HFFc6 (cell line): Measurements from ENCODE around the gene ASB18. TPM values are rescaled to one million over a fixed set of nuclear protein-coding genes. Genes with fewer than 3 reads are reported as not detected.

Source experiments
- DNase-seq: peaks from one replicate; pipeline ENCODE4 v3.0.0-alpha.2; 2018
- H3K27ac Mint-ChIP-seq: 2 replicates; pipeline ENCODE4 v1.8.0; 2020; ENCODE audit warnings: mild to moderate bottlenecking, mixed read lengths
- H3K27me3 Mint-ChIP-seq: 2 replicates; pipeline ENCODE4 v1.8.0; 2021; ENCODE audit warnings: mild to moderate bottlenecking, moderate library complexity, mixed read lengths; ENCODE audit not compliant: insufficient read depth
- H3K36me3 Mint-ChIP-seq: 2 replicates; pipeline ENCODE4 v1.8.0; 2021; ENCODE audit warnings: low read depth, mixed read lengths
- H3K4me1 Mint-ChIP-seq: 2 replicates; pipeline ENCODE4 v1.8.0; 2020; ENCODE audit warnings: low read depth, mixed read lengths
- H3K4me3 Mint-ChIP-seq: 2 replicates; pipeline ENCODE4 v1.8.0; 2020; ENCODE audit warnings: mild to moderate bottlenecking, moderate library complexity, mixed read lengths
- H3K9me3 Mint-ChIP-seq: 2 replicates; pipeline ENCODE4 v1.8.0; 2020; ENCODE audit warnings: mild to moderate bottlenecking, mixed read lengths
- total RNA-seq, 6 experiments: library from RNA; stranded (reverse); fragmentation: NEBNext Ultra II Directional; extraction: Animal tissue kit (Norgen Biotek cat#: 25700); gene quantifications; 2 replicates in 1 of 6; 3 replicates in 5 of 6; pipeline ENCODE4 v1.2.3, GENCODE V29; 2021
- TF ChIP-seq, protein P1 (sequence below): fragments of 200-600 bp; sonication (generic); IDR thresholded peaks from 2 replicates; pipeline ENCODE4 v1.5.0; 2021; ENCODE audit warnings: antibody characterized with exemption, mild to moderate bottlenecking

The ASB18 gene
- total RNA-seq, 6 experiments from 2014 or later, result not detected

DNA sequence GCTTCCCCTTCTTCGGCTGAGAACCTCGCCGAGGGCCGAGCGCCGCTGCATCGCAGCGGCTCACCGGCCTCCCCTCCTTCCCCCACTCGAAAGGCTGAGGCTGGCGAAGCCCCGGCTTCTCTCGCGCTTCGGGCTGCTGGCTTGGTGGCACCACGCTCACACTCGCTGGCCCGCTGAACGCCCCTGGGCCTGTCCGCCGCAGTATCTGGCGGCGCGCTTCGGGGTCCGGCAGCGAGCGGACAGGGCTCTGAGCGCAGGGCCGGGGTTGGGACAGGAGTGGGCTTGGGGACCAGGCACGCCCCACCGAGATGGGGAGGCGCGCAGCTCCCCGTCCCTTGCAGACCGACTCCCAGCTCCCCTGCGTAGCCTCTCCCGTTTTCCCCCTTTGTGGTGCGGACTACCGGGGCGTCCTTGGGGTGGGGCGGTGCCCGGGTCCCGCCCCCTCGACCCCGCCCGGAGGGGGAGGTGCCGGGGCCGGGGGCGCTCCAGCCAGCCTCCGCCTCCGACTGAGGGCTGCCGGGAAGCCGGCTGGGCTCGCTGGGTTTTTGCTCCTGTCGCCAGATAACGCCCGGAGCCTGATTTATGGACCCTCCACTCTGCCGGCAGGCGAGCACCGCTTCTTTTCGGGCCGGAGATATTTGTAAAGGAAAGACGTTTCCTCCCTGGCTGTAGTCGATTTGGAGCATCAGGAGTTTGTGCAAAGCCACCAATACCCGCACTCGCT is 99.8 kb downstream of the ASB18 start:
- Mint-ChIP-seq H3K4me3 (no peak overlapping the region), H3K9me3 (no peaks in the 10 kb centered on the region; the same call in 1 of the 2 replicates), H3K36me3 (no peaks in the 10 kb centered on the region), H3K27ac (no peak overlapping the region), H3K4me1 (peaks cover 11% of the 10 kb centered on the region; the same call in 1 of the 2 replicates), H3K27me3 (peaks cover 44% of the 10 kb centered on the region)
- TF ChIP-seq, protein P1, sequence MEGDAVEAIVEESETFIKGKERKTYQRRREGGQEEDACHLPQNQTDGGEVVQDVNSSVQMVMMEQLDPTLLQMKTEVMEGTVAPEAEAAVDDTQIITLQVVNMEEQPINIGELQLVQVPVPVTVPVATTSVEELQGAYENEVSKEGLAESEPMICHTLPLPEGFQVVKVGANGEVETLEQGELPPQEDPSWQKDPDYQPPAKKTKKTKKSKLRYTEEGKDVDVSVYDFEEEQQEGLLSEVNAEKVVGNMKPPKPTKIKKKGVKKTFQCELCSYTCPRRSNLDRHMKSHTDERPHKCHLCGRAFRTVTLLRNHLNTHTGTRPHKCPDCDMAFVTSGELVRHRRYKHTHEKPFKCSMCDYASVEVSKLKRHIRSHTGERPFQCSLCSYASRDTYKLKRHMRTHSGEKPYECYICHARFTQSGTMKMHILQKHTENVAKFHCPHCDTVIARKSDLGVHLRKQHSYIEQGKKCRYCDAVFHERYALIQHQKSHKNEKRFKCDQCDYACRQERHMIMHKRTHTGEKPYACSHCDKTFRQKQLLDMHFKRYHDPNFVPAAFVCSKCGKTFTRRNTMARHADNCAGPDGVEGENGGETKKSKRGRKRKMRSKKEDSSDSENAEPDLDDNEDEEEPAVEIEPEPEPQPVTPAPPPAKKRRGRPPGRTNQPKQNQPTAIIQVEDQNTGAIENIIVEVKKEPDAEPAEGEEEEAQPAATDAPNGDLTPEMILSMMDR, result no peak
- no peak for DNase-seq

DNA sequence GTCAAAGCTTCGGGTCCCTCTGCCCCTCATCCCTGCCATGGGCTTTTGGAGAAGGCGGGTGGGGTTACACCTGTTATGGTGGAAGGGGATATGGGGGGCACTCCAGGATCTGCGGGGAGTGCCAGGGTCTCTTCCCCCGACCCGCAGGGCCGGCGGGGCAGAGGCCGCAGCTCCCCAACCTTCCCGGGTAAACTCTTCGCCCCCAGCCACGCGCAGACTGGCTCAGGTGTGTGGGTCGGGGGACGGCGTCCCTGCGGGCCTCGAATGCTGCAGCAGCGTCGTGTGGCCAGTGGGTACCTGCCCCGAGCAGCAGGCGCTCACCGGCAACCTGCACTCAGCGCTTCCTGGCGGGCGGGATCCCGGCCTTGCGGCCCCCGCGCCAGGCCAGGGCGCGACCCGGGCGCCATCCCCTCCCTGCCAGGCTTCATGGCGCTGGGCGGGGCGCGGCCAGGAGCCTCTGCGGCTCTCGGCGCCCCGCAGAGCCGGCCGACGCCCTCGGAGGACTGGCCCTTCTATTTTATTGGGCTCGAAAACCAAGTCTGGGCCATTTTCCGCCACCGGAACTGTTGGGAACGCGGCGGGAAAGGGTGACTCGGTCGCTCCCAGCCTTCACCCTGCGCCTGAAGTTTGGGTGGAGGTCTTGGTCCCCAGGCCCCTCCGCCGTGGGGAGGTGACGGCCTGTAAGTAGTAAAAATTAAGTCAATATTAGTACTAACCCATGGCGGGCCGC is 100.6 kb downstream of the ASB18 start:
- no peaks in the 10 kb centered on the region; the same call in 1 of the 2 replicates for H3K9me3 Mint-ChIP-seq
- H3K4me3 Mint-ChIP-seq, result no peak overlapping the region
- DNase-seq, result no peak
- no peaks in the 10 kb centered on the region for H3K36me3 Mint-ChIP-seq
- H3K27ac Mint-ChIP-seq, result no peak overlapping the region
- TF ChIP-seq, protein P1, result no peak
- peaks cover 11% of the 10 kb centered on the region; the same call in 1 of the 2 replicates for H3K4me1 Mint-ChIP-seq
- H3K27me3 Mint-ChIP-seq, result peaks cover 42% of the 10 kb centered on the region

DNA sequence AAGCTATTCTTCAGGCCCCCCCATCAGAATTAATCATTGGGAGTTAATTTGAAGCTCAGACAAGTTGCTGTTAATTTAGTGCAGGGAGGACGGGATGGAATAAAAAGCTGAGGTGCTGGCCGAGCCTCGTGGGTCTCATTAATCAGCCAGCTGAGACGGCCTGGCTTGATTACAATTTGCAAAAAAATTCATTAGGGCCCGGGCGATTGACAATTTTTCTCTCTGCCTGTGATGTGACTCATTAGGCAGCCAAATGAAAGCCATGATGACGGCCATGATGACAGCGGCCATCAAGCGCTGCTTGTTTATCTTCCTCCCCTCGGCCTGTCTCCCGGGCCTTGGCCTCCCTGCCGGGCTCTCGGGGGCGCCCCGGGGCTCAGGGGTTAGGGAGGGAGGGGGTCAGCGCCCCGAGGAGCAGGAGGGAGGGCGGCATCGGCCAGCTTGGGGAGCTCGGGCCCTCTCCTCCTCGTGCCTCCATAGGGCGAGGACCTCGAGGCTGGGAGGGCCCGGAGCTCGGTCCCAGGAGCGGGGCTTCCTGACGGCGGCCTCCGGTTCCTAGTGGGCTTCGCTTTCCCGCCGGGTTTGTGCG is 101.2 kb downstream of the ASB18 start:
- DNase-seq, result no peak
- Mint-ChIP-seq H3K9me3 (no peaks in the 10 kb centered on the region; the same call in 1 of the 2 replicates), H3K36me3 (no peaks in the 10 kb centered on the region), H3K4me3 (no peak overlapping the region), H3K4me1 (peaks cover 11% of the 10 kb centered on the region; the same call in 1 of the 2 replicates), H3K27me3 (peaks cover 48% of the 10 kb centered on the region), H3K27ac (no peak overlapping the region)
- TF ChIP-seq, protein P1, result no peak

DNA sequence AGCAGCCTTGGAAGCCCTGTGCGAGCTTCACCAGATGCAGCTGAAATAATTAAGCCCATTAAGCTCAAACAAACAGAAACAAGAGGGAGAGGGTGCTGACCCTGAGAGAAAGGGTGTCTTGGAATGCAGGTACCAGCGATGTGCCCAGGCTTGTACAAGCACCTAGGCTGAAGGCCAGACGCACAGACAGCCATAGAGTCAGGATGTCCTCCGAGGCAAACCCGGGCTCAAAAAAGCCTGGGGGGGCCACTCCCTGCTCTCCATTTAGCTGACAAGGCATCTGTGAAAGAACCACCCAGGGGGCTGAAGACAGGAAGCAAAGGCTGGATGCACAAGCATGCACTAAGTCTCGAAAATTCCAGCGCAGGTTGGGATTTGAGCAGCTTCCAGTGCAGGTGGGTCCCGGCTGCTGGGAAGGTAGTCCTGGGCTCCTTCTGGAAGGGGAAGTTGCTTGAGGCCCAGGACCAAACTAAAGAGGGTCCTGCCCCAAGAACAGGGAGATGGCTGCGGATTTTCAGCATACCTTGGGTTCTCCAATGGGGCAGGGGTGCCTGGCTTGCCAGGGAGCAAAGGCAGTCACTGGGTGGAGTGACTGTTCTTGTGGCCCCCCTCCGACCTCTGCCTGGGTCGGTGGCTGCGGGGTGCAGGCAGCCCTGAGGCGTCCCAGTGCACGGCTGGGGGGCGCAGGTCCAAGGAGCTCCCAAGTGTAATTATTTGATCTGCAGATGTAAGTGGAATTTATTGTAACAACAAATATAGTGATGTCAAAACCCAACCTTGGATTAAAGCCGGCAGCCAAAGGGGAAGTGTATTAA is 102.0 kb downstream of the ASB18 start:
- Mint-ChIP-seq H3K36me3 (no peaks in the 10 kb centered on the region), H3K4me1 (peaks cover 11% of the 10 kb centered on the region; the same call in 1 of the 2 replicates), H3K9me3 (no peaks in the 10 kb centered on the region; the same call in 1 of the 2 replicates), H3K27me3 (peaks cover 49% of the 10 kb centered on the region), H3K4me3 (no peak overlapping the region), H3K27ac (no peak overlapping the region)
- no peak for DNase-seq
- TF ChIP-seq, protein P1, result no peak

DNA sequence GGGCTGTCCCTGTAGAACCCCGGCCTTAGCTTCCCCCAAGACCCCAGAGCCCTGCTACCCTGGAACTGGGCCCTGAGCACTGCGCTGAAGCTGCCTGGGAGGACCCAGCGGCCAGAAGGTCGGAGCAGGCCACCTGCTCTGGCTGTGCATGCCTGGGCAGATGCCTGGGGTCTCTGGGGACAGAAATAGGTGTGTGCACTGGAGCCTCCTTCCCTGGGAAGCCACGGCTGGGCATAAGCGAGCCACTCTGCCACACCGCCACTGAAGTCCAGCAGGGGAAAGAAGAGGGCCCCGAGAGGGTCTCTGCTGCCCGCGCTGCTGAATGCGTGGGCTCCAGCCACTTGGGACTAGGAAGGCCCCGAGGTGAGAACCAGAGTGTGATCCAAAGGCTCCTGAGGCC is 102.7 kb downstream of the ASB18 start:
- no peak overlapping the region for H3K27ac Mint-ChIP-seq
- H3K4me3 Mint-ChIP-seq, result no peak overlapping the region
- H3K9me3 Mint-ChIP-seq, result no peaks in the 10 kb centered on the region
- no peak for DNase-seq
- peaks cover 45% of the 10 kb centered on the region for H3K27me3 Mint-ChIP-seq
- TF ChIP-seq, protein P1, result no peak
- no peaks in the 10 kb centered on the region for H3K36me3 Mint-ChIP-seq
- peaks cover 9% of the 10 kb centered on the region; the same call in 1 of the 2 replicates for H3K4me1 Mint-ChIP-seq
